Mammary epithelial cell (primary cell): ENCODE data around the gene NPL.

ENCODE experiments used
- EZH2 ChIP-seq: IDR thresholded peaks from 2 replicates; pipeline ENCODE4 v1.6.1; 2012; ENCODE audit warnings: low read length, inconsistent platforms, borderline replicate concordance
- TF ChIP-seq, protein P1 (sequence below), 2 donors: IDR thresholded peaks in 1 of 2; conservative IDR thresholded peaks in 1 of 2; 2 replicates each; pipeline ENCODE4 v1.5.1; 2011 to 2012; ENCODE audit warnings: inconsistent platforms in 2 of 2, low read length in 2 of 2, mild to moderate bottlenecking in 2 of 2, control low read depth in 1 of 2, low read depth in 1 of 2; ENCODE audit not compliant: insufficient read depth in 1 of 2; ENCODE audit errors: extremely low read depth in 1 of 2

- TF ChIP-seq, protein P1, sequence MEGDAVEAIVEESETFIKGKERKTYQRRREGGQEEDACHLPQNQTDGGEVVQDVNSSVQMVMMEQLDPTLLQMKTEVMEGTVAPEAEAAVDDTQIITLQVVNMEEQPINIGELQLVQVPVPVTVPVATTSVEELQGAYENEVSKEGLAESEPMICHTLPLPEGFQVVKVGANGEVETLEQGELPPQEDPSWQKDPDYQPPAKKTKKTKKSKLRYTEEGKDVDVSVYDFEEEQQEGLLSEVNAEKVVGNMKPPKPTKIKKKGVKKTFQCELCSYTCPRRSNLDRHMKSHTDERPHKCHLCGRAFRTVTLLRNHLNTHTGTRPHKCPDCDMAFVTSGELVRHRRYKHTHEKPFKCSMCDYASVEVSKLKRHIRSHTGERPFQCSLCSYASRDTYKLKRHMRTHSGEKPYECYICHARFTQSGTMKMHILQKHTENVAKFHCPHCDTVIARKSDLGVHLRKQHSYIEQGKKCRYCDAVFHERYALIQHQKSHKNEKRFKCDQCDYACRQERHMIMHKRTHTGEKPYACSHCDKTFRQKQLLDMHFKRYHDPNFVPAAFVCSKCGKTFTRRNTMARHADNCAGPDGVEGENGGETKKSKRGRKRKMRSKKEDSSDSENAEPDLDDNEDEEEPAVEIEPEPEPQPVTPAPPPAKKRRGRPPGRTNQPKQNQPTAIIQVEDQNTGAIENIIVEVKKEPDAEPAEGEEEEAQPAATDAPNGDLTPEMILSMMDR (conservative IDR thresholded peaks at IDR 0.05 in 1 of 2, IDR thresholded peaks at IDR 0.05 in 1 of 2; ENCODE audit: extremely low read depth in 1 of 2, insufficient read depth in 1 of 2, low read depth in 1 of 2, low read length in 2 of 2), result peak in 1 of 2 donors; percentile 16
- no peak for TF ChIP-seq EZH2
Measured at GRCh38 chr1:182806015-182806678, 16.6 kb downstream of the NPL start.
